HepG2 (cell line): Measurements from ENCODE around the gene TOR1B. TPM values are rescaled to one million over a fixed set of nuclear protein-coding genes. Genes with fewer than 3 reads are reported as not detected.

Experiments
- ATAC-seq: fragments of 200-7000 bp; cut with Tn5 transposase; 3 replicates; pipeline ENCODE4 v1.9.1; 2020; ENCODE audit warnings: mild to moderate bottlenecking, moderate library complexity
- BruUV-seq: library from RNA; stranded (reverse); fragments of 400-500 nt; replicated peaks from 2 replicates; lab custom pipeline; 2021; lab: Mats Ljungman, UMichigan
- CTCF ChIA-PET: fragments of 300-600 bp; formaldehyde crosslinking; extraction: SDS; loops from one replicate; lab custom pipeline; 2021; ENCODE audit warnings: low total read pairs, inconsistent platforms, low intra/inter-chr PET ratio; lab: Yijun Ruan, JAX
- POLR2A ChIA-PET: fragments of 350-600 bp; sonication (Branson Sonifier 250); formaldehyde crosslinking; loops from one replicate; lab custom pipeline; 2020; ENCODE audit warnings: antibody characterized with exemption, inconsistent platforms; lab: Yijun Ruan, JAX
- DNase-seq: peaks from one replicate; pipeline ENCODE4 v3.0.0-alpha.2; 2015; ENCODE audit warnings: low spot score
- FAIRE-seq: peaks from 3 replicates; lab custom pipeline; 2011; peaks lifted over from hg19 to GRCh38; lab: Jason Lieb, UNC
- H2AFZ ChIP-seq: one replicate; pipeline ENCODE4 v1.6.1; 2011; ENCODE audit warnings: low read length, inconsistent platforms
- H3K27ac ChIP-seq: fragments of 300-600 bp; 3 replicates; pipeline ENCODE4 v1.8.0; 2011; ENCODE audit warnings: mixed run types, mild to moderate bottlenecking, mixed read lengths, low read length, inconsistent platforms; ENCODE audit not compliant: insufficient read depth; ENCODE audit errors: extremely low read length
- H3K27me3 ChIP-seq, 2 experiments: fragments of 200-600 bp in 1 of 2; 2 replicates in 1 of 2; 3 replicates in 1 of 2; pipeline versions ENCODE4 v1.6.0 to v1.8.0; 2011; ENCODE audit warnings: low read length in 2 of 2, mild to moderate bottlenecking in 2 of 2, moderate library complexity in 2 of 2, inconsistent platforms in 1 of 2; ENCODE audit not compliant: insufficient read depth in 2 of 2, control insufficient read depth in 1 of 2
- H3K36me3 ChIP-seq, 2 experiments: fragments of 200-600 bp in 1 of 2; replicated peaks in 1 of 2; 2 replicates in 1 of 2; 3 replicates in 1 of 2; pipeline versions ENCODE4 v1.5.1 to v1.8.0; 2011; ENCODE audit warnings: low read length in 2 of 2, inconsistent platforms in 1 of 2; ENCODE audit not compliant: insufficient read depth in 2 of 2, control insufficient read depth in 1 of 2
- H3K4me1 ChIP-seq: 2 replicates; pipeline ENCODE4 v1.5.1; 2012; ENCODE audit warnings: low read length, inconsistent platforms; ENCODE audit not compliant: insufficient read depth
- H3K4me2 ChIP-seq: 2 replicates; pipeline ENCODE4 v1.6.0; 2011; ENCODE audit warnings: low read depth, low read length, inconsistent platforms
- H3K4me3 ChIP-seq, 3 experiments: fragments of 200-600 bp in 1 of 3; sonication (generic), shearing (Covaris generic) in 1 of 3; replicated peaks in 1 of 3; 2 replicates each; pipeline ENCODE4 v1.5.1; 2011 to 2016; ENCODE audit warnings: low read length in 3 of 3, inconsistent platforms in 2 of 3, low read depth in 2 of 3, mild to moderate bottlenecking in 2 of 3, control low read depth in 1 of 3, mixed read lengths in 1 of 3; ENCODE audit not compliant: insufficient read depth in 1 of 3
- H3K79me2 ChIP-seq: one replicate; pipeline ENCODE4 v1.6.1; 2011; ENCODE audit warnings: low read length, inconsistent platforms; ENCODE audit not compliant: insufficient read depth
- H3K9ac ChIP-seq: 2 replicates; pipeline ENCODE4 v1.6.0; 2011; ENCODE audit warnings: mild to moderate bottlenecking, low read depth, low read length, inconsistent platforms; ENCODE audit not compliant: insufficient read depth
- H3K9me3 ChIP-seq: 2 replicates; pipeline ENCODE4 v1.5.1; 2012; ENCODE audit warnings: mild to moderate bottlenecking, low read length
- H4K20me1 ChIP-seq: 2 replicates; pipeline ENCODE4 v1.6.0; 2011; ENCODE audit warnings: inconsistent platforms, mild to moderate bottlenecking, low read length, moderate library complexity; ENCODE audit not compliant: insufficient read depth
- CAMTA2 ChIP-seq: sonication (generic); formaldehyde crosslinking; IDR thresholded peaks from 2 replicates; pipeline ENCODE4 v1.4.0; 2020; ENCODE audit warnings: mild to moderate bottlenecking, missing genetic modification reagents, borderline replicate concordance
- DR1 ChIP-seq: sonication (generic); formaldehyde crosslinking; IDR thresholded peaks from 2 replicates; pipeline ENCODE4 v1.8.0; 2021; ENCODE audit warnings: mild to moderate bottlenecking, missing genetic modification reagents, inconsistent platforms
- FOXP4 ChIP-seq: sonication (generic); formaldehyde crosslinking; IDR thresholded peaks from 2 replicates; pipeline ENCODE4 v1.4.0; 2020; ENCODE audit warnings: missing genetic modification reagents
- HNRNPK ChIP-seq: fragments of 200-400 bp; formaldehyde crosslinking; IDR thresholded peaks from 2 replicates; pipeline ENCODE4 v1.6.1; 2018; ENCODE audit warnings: low read length, low read depth, moderate library complexity, mild to moderate bottlenecking; ENCODE audit not compliant: poor library complexity, severe bottlenecking
- KLF16 ChIP-seq, 2 experiments: sonication (generic) in 1 of 2; formaldehyde crosslinking in 1 of 2; IDR thresholded peaks; 2 replicates each; pipeline versions ENCODE4 v1.6.1 to v1.8.0; 2016 to 2023; ENCODE audit warnings: missing genetic modification reagents in 2 of 2, missing compliant biosample characterization in 1 of 2
- MEF2D ChIP-seq: sonication (generic); formaldehyde crosslinking; IDR thresholded peaks from 2 replicates; pipeline ENCODE4 v1.5.1; 2020; ENCODE audit warnings: mild to moderate bottlenecking, missing genetic modification reagents
- MXD3 ChIP-seq: IDR thresholded peaks from 2 replicates; pipeline ENCODE4 v1.6.1; 2016; ENCODE audit warnings: mild to moderate bottlenecking, missing biosample characterization, missing genetic modification reagents
- RNF219 ChIP-seq: sonication (generic); formaldehyde crosslinking; IDR thresholded peaks from 2 replicates; pipeline ENCODE4 v1.5.0; 2020; ENCODE audit warnings: mild to moderate bottlenecking, missing genetic modification reagents
- TEF ChIP-seq: sonication (generic); formaldehyde crosslinking; IDR thresholded peaks from 2 replicates; pipeline ENCODE4 v1.5.0; 2020; ENCODE audit warnings: missing genetic modification reagents
- XBP1 ChIP-seq: sonication (generic); formaldehyde crosslinking; IDR thresholded peaks from 2 replicates; pipeline ENCODE4 v1.5.0; 2020; ENCODE audit warnings: missing genetic modification reagents
- ZKSCAN8 ChIP-seq: IDR thresholded peaks from 2 replicates; pipeline ENCODE4 v1.6.1; 2016; ENCODE audit warnings: borderline replicate concordance, missing genetic modification reagents, missing compliant biosample characterization
- ZNF333 ChIP-seq: sonication (generic); formaldehyde crosslinking; IDR thresholded peaks from 2 replicates; pipeline ENCODE4 v1.4.0; 2020; ENCODE audit warnings: mild to moderate bottlenecking, missing genetic modification reagents, borderline replicate concordance
- ZNF614 ChIP-seq: IDR thresholded peaks from 2 replicates; pipeline ENCODE4 v1.6.1; 2018; ENCODE audit warnings: missing biosample characterization, missing genetic modification reagents, inconsistent platforms, borderline replicate concordance
- ZNF709 ChIP-seq: sonication (generic); formaldehyde crosslinking; IDR thresholded peaks from 2 replicates; pipeline ENCODE4 v1.5.0; 2020; ENCODE audit warnings: mild to moderate bottlenecking, missing genetic modification reagents
- ZNF713 ChIP-seq: sonication (generic); formaldehyde crosslinking; IDR thresholded peaks from 2 replicates; pipeline ENCODE4 v1.4.0; 2020; ENCODE audit warnings: mild to moderate bottlenecking, missing genetic modification reagents
- WGBS: methylation state at CpG from one replicate; pipeline ENCODE4 v1.1.6; 2017; ENCODE audit warnings: low lambda C conversion rate; 5-methylcytosine and 5-hydroxymethylcytosine counted together
- in situ Hi-C: cut with HindIII; loops from 2 replicates; pipeline ENCODE4 v1.10.0; 2017; ENCODE audit warnings: low pct_unique_long_range_greater_than_20kb; ENCODE audit not compliant: extremely low pct_ligation_motif_present
- intact Hi-C: fragments of 100-400 bp; cut with micrococcal nuclease; formaldehyde crosslinking; loops from one replicate; pipeline ENCODE4 v1.10.0; 2022; ENCODE audit not compliant: unreplicated experiment
- polyA plus RNA-seq, 8 experiments: library from polyadenylated mRNA; depleted of rRNA in 3 of 8; stranded (reverse) in 7 of 8; unstranded in 1 of 8; fragments of >200 nt; fragmentation: Illumina TruSeq in 4 of 8; extraction: Trizol in 4 of 8; gene quantifications; 2 replicates each; pipeline versions ENCODE4 v1.2.1 to v1.2.3, GENCODE V29; 2011 to 2016; ENCODE audit warnings: low read depth in 4 of 8, missing spikeins in 1 of 8, mixed read lengths in 1 of 8; ENCODE audit not compliant: insufficient read depth in 1 of 8
- total RNA-seq, 5 experiments: library from RNA; depleted of rRNA; stranded (reverse); fragments of >200 nt; fragmentation: Illumina TruSeq; extraction: Trizol; gene quantifications; 2 replicates each; pipeline ENCODE4 v1.2.3, GENCODE V29; 2016; ENCODE audit warnings: low read depth in 1 of 5

Gene TOR1B
- total and polyA plus RNA-seq, 2 of the 13 experiments (the other 11 are each of a cell fraction or from before 2014, with no cell fraction given) = 18.1 to 21.3 TPM

DNA sequence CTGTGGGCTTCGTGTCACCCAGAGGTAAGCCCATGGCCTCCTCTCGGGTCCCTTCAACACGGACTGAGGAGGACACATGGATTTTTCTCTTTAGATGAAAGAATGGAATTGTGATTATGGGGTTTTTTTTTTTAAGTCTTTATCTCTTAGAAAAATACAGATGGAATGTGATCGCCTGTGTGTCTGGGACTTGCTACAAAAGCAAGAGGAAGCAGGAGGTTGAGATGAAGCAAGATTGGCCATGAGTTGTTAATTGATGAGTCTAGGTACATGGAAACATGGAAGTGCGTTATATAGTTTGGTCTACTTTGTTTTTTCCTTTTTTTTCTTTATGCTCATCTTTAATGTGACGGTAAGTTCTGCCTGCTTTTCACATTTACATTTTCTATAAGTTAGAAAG is 46.9 kb downstream of the TOR1B start (continued):
- TF ChIP-seq DR1 (CRISPR knock-in tag) (no peak), FOXP4 (CRISPR knock-in tag) (no peak), KLF16 (CRISPR knock-in tag; IDR thresholded peaks at IDR 0.05) (no peak), MXD3 (CRISPR knock-in tag) (no peak), ZNF614 (no peak), ZNF333 (CRISPR knock-in tag) (no peak)

DNA sequence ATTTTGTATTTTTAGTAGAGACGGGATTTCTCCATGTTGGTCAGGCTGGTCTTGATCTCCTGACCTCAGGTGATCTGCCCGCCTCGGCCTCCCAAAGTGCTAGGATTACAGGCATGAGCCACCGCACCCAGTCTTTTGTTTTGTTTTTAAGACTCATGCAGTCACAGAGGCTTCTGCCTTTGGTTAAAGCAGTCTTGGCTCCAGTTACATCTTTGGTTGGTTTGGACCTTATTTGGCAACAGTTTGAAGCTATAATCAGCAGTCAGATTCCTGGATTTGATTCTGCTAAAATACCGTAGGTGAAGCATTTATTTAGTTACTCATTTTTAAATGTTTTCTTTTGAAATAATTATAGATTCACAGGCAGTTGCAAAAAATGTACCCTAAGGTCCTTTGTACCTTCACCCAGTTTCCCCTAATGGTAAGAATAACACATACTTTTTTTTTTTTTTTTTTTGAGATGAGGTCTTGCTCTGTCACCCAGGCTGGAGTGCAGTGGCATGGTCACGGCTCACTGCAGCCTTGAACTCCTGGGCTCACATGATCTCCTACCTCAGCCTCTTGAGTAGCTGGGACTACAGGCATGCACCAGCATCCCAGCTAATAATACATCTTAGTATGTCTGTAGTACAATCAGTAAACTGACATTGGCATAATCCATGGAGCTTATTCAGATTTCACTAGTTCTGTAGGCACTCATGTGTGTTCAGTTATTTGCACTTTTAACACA is 48.0 kb downstream of the TOR1B start:
- CTCF ChIA-PET = no interaction called here
- Histone ChIP-seq H3K27me3 (no peaks in the 10 kb centered on the region), H3K4me3 (no peak overlapping the region), H3K4me1 (no peaks in the 10 kb centered on the region), H3K79me2 (no peaks in the 10 kb centered on the region), H3K9me3 (no peaks in the 10 kb centered on the region), H3K9ac (no peak overlapping the region), H4K20me1 (no peaks in the 10 kb centered on the region), H3K36me3 (peaks cover 3 to 16% of the 10 kb centered on the region in 2 experiments; a peak in 3 of 5 replicates), H3K27ac (no peak overlapping the region), H3K4me2 (no peak overlapping the region), H2AFZ (no peak overlapping the region)
- FAIRE-seq (no peak), ATAC-seq (no peak), DNase-seq (no peak)
- 94% methylated on average over 6 of the region's 6 CpGs for WGBS
- POLR2A ChIA-PET = no interaction called here
- in situ Hi-C loops = no loop called here
- intact Hi-C loops = no loop called here
- BruUV-seq = no TSS peak
- no peak for TF ChIP-seq RNF219 (CRISPR knock-in tag)
- TF ChIP-seq XBP1 (CRISPR knock-in tag) = no peak
- no peak for TF ChIP-seq ZKSCAN8
- no peak for TF ChIP-seq ZNF713 (CRISPR knock-in tag)
- no peak for TF ChIP-seq TEF (CRISPR knock-in tag)
- no peak for TF ChIP-seq ZNF709 (CRISPR knock-in tag)
- no peak for TF ChIP-seq MEF2D
- TF ChIP-seq CAMTA2 (CRISPR knock-in tag) = no peak
- no peak for TF ChIP-seq HNRNPK
